Measurements from ENCODE around the gene SMYD3.

Gene SMYD3

GRCh38 chr1:245788886-245789285, 718.2 kb downstream of the SMYD3 start:
- H3K4me1 ChIP-seq (ENCODE audit: insufficient read depth, low read length), result no peaks in the 10 kb centered on the region
- DNase-seq, result no peak
- no peak overlapping the region for H2AFZ ChIP-seq (ENCODE audit: low read depth, low read length)
- no peaks in the 10 kb centered on the region for H4K20me1 ChIP-seq (ENCODE audit: insufficient read depth, low read length)
- H3K9ac ChIP-seq (ENCODE audit: low read depth, low read length), result no peak overlapping the region
- H3K9me3 ChIP-seq (ENCODE audit: insufficient read depth, low read length, severe bottlenecking), result no peaks in the 10 kb centered on the region
- H3K4me3 ChIP-seq (ENCODE audit: low read depth in 1 of 2, low read length in 2 of 2), result no peak overlapping the region
- no peaks in the 10 kb centered on the region for H3K36me3 ChIP-seq (ENCODE audit: insufficient read depth, low read length)
- ATAC-seq (ENCODE audit: insufficient read depth, low read depth), result no peak
- no peak overlapping the region for H3K27ac ChIP-seq (ENCODE audit: low read length)
- H3K4me2 ChIP-seq (ENCODE audit: insufficient read depth, low read length), result no peak overlapping the region
- no peaks in the 10 kb centered on the region for H3K79me2 ChIP-seq (ENCODE audit: insufficient read depth, low read length)
- TF ChIP-seq, protein P1, sequence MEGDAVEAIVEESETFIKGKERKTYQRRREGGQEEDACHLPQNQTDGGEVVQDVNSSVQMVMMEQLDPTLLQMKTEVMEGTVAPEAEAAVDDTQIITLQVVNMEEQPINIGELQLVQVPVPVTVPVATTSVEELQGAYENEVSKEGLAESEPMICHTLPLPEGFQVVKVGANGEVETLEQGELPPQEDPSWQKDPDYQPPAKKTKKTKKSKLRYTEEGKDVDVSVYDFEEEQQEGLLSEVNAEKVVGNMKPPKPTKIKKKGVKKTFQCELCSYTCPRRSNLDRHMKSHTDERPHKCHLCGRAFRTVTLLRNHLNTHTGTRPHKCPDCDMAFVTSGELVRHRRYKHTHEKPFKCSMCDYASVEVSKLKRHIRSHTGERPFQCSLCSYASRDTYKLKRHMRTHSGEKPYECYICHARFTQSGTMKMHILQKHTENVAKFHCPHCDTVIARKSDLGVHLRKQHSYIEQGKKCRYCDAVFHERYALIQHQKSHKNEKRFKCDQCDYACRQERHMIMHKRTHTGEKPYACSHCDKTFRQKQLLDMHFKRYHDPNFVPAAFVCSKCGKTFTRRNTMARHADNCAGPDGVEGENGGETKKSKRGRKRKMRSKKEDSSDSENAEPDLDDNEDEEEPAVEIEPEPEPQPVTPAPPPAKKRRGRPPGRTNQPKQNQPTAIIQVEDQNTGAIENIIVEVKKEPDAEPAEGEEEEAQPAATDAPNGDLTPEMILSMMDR (IDR thresholded peaks at IDR 0.05; ENCODE audit: borderline replicate concordance, extremely low read depth, low read length, poor library complexity, severe bottlenecking), result no peak
- TF ChIP-seq EZH2 (IDR thresholded peaks at IDR 0.05; ENCODE audit: borderline replicate concordance, low read depth, low read length, severe bottlenecking), result no peak
- no peaks in the 10 kb centered on the region for H3K27me3 ChIP-seq (ENCODE audit: insufficient read depth, low read length, poor library complexity)

DNA sequence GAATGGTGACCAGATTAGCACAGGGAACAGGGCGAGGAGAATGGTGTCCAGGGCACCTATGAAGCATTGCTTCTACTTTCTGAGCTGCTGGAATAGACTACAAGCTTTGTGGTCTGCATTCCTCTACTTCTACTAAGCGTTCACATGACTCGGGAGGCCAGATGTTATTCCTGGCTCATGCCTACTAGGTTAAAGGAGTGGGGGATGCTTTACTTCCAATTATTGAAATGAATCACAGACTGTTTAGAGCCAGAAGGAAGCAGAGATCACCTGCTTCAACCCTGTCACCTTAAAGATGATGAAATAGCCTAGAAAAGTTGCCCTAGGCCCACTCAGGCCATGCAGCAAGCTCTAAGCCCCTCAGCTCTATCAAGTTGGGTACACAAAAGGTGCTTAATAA, 718.8 kb downstream of the SMYD3 start:
- no peak overlapping the region for H2AFZ ChIP-seq (ENCODE audit: low read depth, low read length)
- no peaks in the 10 kb centered on the region for H3K4me1 ChIP-seq (ENCODE audit: insufficient read depth, low read length)
- no peak for DNase-seq
- no peaks in the 10 kb centered on the region for H3K36me3 ChIP-seq (ENCODE audit: insufficient read depth, low read length)
- TF ChIP-seq EZH2 (IDR thresholded peaks at IDR 0.05; ENCODE audit: borderline replicate concordance, low read depth, low read length, severe bottlenecking), result no peak
- TF ChIP-seq, protein P1 (IDR thresholded peaks at IDR 0.05; ENCODE audit: borderline replicate concordance, extremely low read depth, low read length, poor library complexity, severe bottlenecking), result no peak
- no peak overlapping the region for H3K4me3 ChIP-seq (ENCODE audit: low read depth in 1 of 2, low read length in 2 of 2)
- no peaks in the 10 kb centered on the region for H3K79me2 ChIP-seq (ENCODE audit: insufficient read depth, low read length)
- no peaks in the 10 kb centered on the region for H3K27me3 ChIP-seq (ENCODE audit: insufficient read depth, low read length, poor library complexity)
- H3K27ac ChIP-seq (ENCODE audit: low read length), result no peak overlapping the region
- no peak for ATAC-seq (ENCODE audit: insufficient read depth, low read depth)
- H3K9me3 ChIP-seq (ENCODE audit: insufficient read depth, low read length, severe bottlenecking), result no peaks in the 10 kb centered on the region
- H4K20me1 ChIP-seq (ENCODE audit: insufficient read depth, low read length), result no peaks in the 10 kb centered on the region
- no peak overlapping the region for H3K9ac ChIP-seq (ENCODE audit: low read depth, low read length)
- H3K4me2 ChIP-seq (ENCODE audit: insufficient read depth, low read length), result no peak overlapping the region

GRCh38 chr1:245786948-245787347, 720.1 kb downstream of the SMYD3 start:
- H3K9me3 ChIP-seq (ENCODE audit: insufficient read depth, low read length, severe bottlenecking), result no peaks in the 10 kb centered on the region
- TF ChIP-seq, protein P1 (IDR thresholded peaks at IDR 0.05; ENCODE audit: borderline replicate concordance, extremely low read depth, low read length, poor library complexity, severe bottlenecking), result no peak
- H3K27me3 ChIP-seq (ENCODE audit: insufficient read depth, low read length, poor library complexity), result no peaks in the 10 kb centered on the region
- no peak overlapping the region for H3K9ac ChIP-seq (ENCODE audit: low read depth, low read length)
- H3K79me2 ChIP-seq (ENCODE audit: insufficient read depth, low read length), result no peaks in the 10 kb centered on the region
- DNase-seq (no peak), ATAC-seq (ENCODE audit: insufficient read depth, low read depth) (no peak)
- no peak overlapping the region for H3K4me2 ChIP-seq (ENCODE audit: insufficient read depth, low read length)
- H3K36me3 ChIP-seq (ENCODE audit: insufficient read depth, low read length), result no peaks in the 10 kb centered on the region
- no peak overlapping the region for H2AFZ ChIP-seq (ENCODE audit: low read depth, low read length)
- no peaks in the 10 kb centered on the region for H3K4me1 ChIP-seq (ENCODE audit: insufficient read depth, low read length)
- H3K27ac ChIP-seq (ENCODE audit: low read length), result no peak overlapping the region
- no peak overlapping the region for H3K4me3 ChIP-seq (ENCODE audit: low read depth in 1 of 2, low read length in 2 of 2)
- no peaks in the 10 kb centered on the region for H4K20me1 ChIP-seq (ENCODE audit: insufficient read depth, low read length)

All from DND-41 (cell line).